Measurements from ENCODE around the gene STK32A.

GRCh38 chr5:147303251-147303650 is 68.4 kb downstream of the STK32A start:
- TF ChIP-seq CTCF (conservative IDR thresholded peaks at IDR 0.05; ENCODE audit: low read length) (no peak), EZH2phosphoT487 (IDR thresholded peaks at IDR 0.05; ENCODE audit: borderline replicate concordance) (no peak)

Measured in Loucy (cell line).